Hematopoietic multipotent progenitor cell treated with erythropoietin and hydrocortisone succinate and interleukin-3 and kit ligand, for 17 days (in vitro differentiated cells): ENCODE results near the gene RUSF1.
"Not testable (repeated sequence)": the region's sequence is repeated elsewhere in the genome, so short reads cannot be mapped to it uniquely, and the experiment has no call there.

ENCODE experiments used
- DNase-seq: peaks from one replicate; pipeline ENCODE4 v3.0.0-alpha.2; 2015; ENCODE audit warnings: low spot score

Gene RUSF1

DNA sequence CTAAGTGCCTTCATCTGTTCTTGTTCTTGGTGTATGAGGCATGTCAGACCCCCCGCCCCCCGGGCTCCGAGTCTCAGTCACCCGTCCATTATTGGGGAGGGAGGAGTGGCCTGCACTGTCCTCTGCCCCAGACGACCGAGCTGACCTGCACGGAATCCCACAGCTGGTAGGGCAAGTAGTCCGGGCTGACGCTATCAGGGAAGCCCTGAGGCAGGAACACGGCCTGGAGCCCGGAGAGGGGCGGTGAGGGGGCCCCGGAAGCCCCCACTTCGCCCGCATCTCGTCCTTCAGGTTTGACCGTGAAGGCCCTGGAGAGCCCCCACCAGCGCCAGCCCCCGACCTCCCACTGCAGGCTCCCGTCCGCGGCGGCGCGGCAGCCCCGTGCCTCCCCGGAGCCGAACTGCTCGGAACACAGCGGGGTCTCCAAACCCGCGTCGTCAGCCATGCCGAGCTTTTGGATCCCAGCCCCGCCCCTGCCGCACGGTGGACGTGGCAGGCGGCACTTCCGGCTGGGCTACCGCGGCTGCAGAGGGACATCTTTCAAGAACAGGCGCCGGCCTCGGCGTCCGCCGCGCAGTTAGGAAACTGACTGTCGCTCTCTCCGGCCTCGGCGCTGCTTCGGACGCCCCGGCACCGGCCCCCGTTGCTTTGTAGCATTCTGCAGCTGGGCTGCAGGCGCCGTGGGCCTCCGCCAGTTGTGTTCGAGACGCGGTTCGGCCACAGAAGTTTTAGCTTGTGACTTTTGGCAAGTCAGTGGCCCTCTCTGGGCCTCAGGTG, at the start of gene RUSF1:
TSS of gene RUSF1 (minus strand) at position 463 of the 777 bp plus-strand sequence. CDS start at position 445, 18 bp downstream.
- DNase-seq, result peak; percentile 85

DNA sequence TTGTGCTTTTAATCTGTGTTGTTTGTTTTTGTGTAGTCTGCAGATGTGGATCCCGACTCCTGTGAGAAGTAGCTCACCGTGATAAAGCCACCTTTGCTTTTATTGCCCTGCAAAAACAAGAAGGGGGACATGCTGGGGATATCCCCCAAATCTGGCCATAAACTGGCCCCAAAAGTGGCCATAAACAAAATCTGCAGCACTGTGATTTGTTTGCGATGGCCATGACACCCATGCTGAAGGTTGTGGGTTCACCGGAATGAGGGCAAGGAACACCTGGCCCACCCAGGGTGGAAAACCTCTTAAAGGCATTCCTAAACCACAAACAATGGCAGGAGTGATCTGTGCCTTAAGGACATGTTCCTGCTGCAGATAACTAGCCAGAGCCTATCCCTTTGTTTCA, 34.6 kb upstream of the RUSF1 start:
- DNase-seq, result no peak

DNA sequence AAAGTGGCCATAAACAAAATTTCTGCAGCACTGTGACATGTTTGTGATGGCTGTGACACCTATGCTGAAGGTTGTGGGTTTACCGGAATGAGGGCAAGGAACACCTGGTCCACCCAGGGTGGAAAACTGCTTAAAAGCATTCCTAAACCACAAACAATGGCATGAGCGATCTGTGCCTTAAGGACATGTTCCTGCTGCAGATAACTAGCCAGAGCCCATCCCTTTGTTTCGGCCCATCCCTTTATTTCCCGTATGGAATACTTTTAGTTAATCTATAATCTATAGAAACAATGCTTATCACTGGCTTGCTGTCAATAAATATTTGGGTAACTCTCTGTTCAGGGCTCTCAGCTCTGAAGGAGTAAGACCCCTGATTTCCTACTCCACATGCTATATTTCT, 31.6 kb upstream of the RUSF1 start:
- not testable (repeated sequence) for DNase-seq

DNA sequence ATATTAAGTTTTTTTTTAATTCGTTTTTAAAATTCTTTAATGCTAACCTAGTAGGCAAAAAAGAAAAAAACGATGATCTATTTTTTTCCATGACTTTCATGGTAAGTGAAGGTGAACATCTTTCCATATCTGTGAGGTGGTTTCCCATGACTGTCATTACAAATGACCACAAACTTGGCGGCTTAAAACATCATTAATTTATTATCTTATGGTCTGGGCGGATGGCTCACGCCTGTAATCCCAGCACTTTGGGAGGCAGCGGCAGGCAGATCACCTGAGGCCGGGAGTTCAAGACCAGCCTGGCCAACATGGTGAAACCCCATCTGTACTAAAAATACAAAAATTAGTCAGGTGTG, 30.0 kb upstream of the RUSF1 start:
- DNase-seq, result not testable (repeated sequence)

DNA sequence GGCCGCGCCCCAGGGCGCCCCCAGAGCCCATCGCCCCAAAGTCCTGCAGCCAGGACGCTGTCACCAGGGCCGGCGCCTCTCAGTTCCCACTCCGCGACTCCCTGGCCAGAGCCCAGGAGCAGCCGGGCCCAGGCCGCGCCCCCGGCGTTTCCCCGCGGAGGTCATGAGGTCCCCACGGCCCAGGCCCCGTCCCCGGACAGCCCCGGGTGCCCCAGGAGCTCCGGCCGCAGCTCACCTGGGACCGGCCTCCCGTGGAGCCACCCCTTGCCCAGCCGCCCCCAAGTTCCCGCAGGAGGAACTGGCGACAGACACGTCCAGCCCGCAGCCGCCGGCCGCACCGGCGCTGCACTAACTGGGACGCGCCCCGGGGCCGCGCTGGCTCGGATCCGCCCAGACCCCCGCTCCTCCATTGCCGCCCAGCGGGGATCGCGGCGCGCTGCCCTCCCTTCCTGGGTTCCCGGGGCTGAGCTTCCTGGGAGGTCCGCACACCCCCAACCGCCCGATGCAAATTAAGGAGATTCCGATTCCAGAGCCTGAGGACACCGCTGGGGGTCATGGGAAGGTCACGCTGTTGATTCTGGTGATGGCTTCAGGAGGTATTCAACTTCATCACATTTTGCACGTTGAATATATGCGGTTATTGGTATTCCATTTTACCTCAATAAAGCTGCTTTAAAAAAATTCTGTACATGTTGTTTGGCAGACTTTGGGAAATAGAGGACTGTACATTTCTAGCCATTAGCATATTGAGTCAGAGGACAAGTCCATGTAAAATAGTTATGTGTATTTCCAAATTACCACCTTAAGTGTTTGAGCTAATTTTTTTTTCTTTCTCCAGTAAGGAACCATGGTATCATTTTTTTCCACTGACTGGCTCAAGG, 29.4 kb upstream of the RUSF1 start:
- no peak for DNase-seq

DNA sequence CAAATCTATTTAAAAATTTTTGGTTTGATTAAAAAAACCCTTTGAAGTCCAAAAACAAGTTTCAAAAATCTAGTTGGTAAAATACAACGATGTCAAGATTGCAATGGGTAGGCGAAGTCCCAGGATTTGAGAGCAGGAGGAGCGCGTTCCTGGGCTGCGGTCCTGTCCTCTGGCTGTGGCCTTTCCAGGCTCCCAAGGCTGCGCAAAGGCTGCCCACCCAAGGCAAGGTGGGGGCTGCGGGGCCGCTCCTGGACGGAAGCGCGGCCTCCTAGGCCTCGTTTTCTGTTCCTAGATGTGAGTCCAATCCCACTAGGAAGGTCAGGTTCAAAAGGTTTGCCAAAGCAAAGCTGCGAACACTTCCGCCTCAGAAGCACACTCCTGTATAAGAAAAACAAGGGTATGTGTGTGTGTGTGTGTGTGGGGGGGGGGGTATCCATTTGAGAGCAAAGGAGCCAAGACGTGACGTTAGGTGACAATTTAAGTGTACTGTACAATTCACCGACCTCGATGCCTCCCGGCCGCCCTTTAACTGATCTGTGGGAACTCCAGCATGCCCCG, 28.7 kb upstream of the RUSF1 start:
- DNase-seq, result no peak

DNA sequence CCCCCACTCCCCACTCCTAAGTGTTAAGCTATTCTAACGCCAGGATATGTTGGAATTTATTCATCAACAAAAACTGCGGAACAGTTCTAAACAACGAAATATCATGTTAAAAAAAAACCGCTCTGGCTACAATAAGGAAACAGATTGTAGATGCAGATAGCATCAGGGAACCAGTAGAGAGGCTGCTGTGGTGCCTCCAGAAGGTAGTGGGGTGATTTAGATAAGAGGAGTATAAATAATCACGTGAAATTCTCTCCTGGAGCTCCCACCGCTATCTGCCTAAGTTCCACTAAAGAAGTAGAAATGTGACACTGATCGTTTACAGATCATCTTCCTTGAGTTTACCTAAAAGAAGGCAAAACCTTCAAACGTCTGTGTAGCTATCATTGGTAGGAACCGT, 27.5 kb upstream of the RUSF1 start:
- peak; percentile 27 for DNase-seq

DNA sequence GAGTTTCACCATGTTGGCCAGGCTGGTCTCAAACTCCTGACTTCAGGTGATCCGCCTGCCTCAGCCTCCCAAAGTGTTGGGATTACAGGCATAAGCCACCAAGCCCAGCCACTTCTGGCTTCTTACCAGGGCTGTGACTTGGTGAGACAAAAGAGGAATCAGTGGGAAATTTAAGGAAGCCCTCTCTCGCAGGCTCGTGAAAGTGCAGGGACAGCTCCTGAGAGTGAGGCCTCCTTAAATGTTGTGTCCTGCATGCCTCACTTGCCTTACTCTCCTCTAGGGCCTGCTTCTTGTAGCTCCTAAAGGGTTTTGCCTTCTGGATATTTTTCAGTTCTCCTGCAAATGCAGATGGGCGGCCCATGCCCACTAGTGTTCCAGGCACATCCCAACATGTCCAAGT, 24.7 kb upstream of the RUSF1 start:
- DNase-seq, result no peak

DNA sequence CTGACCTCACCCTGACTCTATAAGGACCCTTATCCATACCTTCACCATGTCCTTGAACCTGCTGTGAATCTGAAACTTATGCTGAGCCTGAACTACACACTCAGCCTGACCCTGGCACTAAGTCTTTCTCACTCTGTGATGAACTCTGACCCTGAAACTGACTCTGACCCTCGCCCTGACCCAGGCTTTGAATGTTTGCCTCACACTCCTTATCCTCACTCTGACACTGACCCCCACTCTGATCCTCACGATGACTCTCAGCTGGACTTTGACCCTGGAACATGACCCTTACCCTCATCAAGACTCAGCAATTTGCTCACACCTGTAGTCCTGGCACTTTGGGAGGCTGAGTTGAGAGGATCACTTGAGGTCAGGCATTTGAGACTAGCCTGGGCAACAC, 23.9 kb upstream of the RUSF1 start:
- no peak for DNase-seq

DNA sequence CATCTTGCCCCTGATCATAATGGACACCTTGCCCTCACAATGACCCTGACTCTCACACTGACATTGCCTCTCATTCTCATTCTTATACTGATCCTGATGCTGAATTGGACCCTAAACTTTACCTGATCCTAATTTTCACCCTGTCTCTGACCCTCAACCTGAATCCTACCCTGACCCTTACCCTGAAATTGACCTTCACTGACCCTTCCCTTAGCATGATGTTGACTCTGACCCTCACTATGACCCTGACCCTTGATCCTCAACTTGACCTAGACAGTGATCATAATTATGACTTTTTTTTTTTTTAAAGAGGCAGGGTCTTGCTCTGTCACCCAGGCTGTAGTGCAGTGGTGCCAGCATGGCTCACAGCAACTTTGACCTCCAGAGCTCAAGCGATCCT, 22.9 kb upstream of the RUSF1 start:
- no peak for DNase-seq

DNA sequence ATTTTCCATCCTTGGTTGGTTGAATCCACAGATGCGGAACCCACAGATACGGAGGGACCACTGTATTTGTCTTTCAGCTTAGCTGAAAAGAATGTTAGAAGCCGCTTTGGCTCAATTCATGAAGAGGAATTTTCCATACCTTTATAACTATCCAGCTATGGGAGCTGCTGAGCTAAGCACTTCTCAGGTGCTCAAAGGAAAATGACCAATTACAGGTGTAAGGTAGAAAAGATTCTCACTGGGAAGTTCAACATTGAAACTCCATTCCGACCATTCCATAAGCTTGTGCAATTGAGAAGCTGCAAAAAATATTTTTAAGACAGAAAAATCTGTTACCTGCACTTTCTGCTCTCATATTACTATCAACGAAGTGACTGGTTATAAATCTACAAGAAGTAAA, 22.2 kb upstream of the RUSF1 start:
- DNase-seq, result peak; percentile 28

DNA sequence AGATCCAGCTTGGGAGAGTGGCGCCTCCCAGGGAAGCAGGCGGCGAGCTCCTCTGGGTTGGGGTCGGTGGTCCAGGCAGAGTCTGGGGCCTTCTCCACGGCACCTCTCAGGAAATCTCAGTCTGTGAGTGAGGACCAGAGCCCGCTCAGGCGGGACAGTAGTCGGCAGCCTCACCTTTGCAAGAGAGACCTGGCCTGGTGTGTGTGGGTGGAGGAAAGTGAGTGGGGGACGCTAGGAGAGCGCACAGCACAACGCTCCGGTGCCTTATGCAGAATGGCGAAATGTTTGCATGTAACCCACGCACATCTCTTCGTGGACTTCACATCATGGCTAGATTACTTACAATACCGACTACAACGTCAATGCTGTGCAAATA, 21.7 kb upstream of the RUSF1 start:
- DNase-seq, result no peak

DNA sequence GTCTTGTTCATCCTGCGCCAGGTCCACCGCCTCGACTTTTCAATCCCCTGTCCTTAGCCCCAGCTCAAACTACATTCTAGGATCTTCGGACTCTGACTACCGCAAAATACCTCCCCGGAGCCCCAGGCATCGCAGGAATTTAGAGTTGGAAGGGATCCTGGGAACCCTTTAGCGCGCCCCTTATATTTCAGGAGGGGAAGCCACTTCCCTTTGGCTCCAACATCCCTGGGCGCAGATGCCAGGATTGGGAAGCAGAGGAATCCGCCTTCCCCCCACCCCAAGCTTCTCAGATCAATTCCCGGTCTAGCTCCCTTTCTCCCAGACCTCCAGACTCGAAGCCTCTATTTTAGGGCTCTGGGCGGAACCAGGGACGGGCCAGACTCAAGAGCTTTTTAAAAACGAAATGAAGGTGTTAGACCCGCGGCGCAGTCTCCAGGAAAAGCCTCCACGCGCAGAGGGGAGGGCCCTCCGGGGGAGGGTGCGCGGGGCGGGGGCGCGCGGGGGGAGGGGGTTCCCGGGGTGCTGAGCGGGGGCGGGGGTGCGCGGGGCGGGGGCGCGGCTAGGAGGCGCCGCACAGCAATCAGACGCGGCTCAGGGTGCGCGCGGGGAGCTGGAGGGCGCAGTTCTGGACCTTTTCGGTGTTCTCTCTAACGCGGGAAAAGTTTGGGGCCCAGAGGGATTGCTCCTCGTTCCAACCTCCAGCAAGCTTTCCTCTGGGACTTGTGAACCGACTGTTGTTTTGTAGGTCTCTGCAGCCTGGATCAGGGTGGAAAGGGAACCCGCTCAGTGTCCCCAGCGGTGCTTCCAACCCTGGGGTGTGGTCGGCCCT, 21.1 kb upstream of the RUSF1 start:
- peak; percentile 66 for DNase-seq

DNA sequence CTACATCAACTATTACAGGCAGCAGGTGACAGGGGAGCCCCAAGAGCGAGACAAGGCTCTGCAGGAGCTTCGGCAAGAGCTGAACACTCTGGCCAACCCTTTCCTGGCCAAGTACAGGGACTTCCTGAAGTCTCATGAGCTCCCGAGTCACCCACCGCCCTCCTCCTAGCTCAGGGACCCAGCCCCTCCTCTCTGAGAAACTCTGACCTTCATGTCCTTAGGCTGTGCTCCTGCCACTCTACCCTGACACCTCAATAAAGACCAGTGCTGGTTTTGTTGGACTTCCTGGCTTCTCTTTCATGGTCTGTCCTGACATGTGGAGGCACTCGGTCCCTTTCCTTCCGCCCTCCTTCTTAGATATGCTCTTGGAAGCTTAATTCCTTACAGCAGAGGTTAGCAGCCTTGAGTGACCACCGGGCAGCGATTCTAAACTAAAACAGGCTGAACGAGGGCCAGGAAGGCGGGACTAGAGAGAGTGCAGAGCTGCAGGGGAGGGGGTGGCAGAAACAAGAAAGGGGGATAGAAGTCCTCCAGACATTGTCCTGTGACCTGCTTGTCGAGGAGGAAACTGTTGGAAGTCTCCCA, 20.4 kb upstream of the RUSF1 start:
- peak; percentile 56 for DNase-seq

DNA sequence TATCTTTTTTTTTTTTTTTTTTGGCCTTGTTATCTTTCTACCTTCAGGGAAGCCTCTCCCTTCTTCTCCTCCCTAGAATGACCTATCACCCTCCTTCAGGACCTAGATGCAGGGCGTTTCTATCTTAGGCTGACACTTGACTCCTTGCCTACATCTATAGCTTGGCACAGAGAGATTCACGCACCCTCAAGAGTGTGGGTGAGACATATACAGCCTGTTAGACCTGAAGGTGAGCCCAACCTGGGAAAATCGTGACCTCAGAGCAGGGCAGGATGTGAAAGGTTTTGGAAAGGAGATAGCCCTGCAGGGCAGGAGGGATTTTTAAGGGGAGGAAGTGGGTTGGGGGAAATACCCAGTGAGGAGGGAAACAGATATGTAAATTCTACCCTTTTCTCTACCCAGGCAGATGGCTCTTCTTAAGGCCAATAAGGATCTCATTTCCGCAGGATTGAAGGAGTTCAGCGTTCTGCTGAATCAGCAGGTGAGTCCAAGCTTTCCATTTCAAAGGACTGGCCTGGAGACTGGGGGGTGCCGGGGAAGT, 19.6 kb upstream of the RUSF1 start, which contains the start of gene AHSP:
TSS of gene AHSP (plus strand) at position 167 of the 541 bp plus-strand sequence. CDS start at position 407, 240 bp downstream.
- DNase-seq, result peak; percentile 90

DNA sequence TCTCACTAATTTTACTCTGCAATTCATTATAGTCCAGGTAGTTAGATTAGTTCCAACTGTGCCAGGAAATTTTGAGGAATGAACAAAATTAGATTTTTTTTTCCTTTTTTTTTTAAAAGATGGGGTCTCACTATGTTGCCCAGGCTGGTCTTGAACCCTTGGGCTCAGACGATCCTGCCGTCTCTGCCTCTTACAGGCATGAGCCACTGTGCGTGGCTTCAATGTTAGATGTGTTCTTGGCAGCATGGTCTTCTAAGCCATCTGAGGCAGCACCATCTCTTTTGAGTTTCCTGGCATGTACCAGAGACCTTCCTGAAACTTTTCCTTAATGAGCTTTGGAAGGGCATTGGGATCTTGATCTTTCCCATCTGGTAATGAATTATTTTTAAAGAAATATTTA, 16.9 kb upstream of the RUSF1 start:
- no peak for DNase-seq

DNA sequence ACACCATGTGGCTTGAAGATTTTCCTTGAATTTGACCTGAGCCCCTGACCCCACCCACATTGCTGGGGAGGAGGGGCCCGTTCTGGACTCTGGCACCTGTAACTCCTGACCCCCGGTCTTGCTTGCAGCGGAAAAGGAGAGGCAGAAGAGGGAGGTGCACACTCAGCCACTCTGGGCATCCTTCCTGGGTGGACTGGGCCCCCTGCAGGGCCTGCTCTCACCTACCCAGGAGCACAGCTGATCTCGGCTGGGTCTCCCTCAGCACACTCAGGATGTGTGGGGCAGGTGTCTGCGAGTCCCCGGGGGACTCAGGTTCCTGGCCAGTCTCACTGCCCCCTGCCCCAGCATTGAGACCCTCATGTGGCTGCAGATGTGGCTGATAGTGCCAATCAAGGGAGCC, 15.6 kb upstream of the RUSF1 start:
- DNase-seq, result not testable (repeated sequence)

DNA sequence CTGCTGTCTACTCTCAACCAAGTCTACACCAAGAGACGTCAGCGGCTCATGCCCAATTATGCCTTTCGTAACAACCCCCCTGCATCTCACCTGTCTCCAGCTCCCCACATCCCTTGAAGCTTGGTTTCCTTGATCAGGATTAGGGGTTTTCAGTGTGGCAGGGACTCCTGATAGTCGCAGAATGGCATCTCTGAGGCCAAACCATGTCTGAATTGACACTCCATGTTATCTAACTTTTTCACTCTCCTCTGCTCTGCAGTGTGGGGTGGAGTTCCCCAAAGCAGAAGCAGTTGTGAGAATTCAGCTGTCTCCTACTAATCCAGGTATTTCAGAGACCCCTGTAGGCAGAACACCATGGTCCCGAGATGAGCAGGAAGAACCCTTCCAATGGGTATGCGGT, 13.9 kb upstream of the RUSF1 start:
- peak; percentile 70 for DNase-seq

DNA sequence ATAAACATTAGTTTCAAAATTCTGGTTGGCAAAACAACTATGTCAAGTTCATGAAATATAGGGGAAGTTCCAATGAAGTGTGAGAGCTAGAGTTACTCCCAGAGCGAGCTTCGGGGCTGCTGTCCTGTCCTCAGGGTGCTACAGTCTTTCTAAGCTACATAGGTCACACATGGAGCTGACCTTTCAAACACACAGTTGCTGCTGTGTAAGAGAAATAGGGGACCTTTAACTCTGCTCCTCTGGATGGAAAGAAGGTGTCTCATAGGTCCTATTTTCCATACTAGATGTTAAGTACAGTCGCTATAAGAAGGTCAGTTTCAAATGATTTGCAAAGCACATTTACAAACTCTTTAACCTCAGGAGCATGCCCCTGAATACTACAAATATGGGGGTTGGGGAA, 13.2 kb upstream of the RUSF1 start:
- peak; percentile 32 for DNase-seq

DNA sequence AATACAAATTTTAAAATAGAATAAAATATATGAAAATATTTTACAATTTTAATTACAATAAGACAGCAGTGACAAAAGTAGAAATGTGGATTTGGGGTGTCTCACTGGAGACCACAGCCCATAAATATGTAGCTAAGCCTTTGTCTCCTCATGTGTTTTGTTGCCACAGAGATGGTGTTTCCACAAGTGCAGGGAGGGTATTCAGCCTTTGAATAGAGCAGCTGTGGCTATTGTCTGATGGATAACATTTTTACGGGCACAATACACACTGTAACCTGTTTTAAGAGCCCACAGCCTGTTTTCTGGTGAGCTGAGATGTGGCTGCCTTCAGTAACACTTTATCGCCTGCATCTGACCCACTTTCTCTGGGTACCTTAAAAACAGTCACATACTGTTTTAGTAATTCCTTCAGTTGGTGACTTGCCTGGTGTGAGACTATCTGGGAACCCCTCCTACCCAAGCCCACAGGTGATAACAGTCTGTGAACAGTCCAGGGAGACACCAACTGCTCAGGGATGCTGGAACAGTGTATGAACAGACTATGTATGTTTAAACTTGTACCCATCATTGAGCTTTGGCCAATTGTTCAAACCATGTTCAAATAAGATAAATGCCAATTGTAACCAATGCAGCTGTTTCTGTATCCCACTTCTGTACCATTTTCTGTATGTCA, 11.7 kb upstream of the RUSF1 start:
- peak; percentile 34 for DNase-seq
